IPS-15b (cell line): ENCODE data around the gene RHOT2.

ENCODE experiments used
- H3K27me3 ChIP-seq: one replicate; pipeline ENCODE4 v1.6.1; 2013; ENCODE audit warnings: low read length; ENCODE audit not compliant: control insufficient read depth, insufficient read depth
- H3K36me3 ChIP-seq: one replicate; pipeline ENCODE4 v1.6.1; 2013; ENCODE audit warnings: low read length; ENCODE audit not compliant: control insufficient read depth, insufficient read depth
- H3K4me1 ChIP-seq: one replicate; pipeline ENCODE4 v1.6.1; 2013; ENCODE audit warnings: mild to moderate bottlenecking, low read length; ENCODE audit not compliant: control insufficient read depth, insufficient read depth
- H3K4me3 ChIP-seq: one replicate; pipeline ENCODE4 v1.5.1; 2013; ENCODE audit warnings: low read depth, low read length
- H3K9ac ChIP-seq: one replicate; pipeline ENCODE4 v1.6.1; 2013; ENCODE audit warnings: low read depth, mild to moderate bottlenecking, low read length
- H3K9me3 ChIP-seq: one replicate; pipeline ENCODE4 v1.6.1; 2013; ENCODE audit warnings: mild to moderate bottlenecking, low read length; ENCODE audit not compliant: control insufficient read depth, insufficient read depth

Gene RHOT2

DNA sequence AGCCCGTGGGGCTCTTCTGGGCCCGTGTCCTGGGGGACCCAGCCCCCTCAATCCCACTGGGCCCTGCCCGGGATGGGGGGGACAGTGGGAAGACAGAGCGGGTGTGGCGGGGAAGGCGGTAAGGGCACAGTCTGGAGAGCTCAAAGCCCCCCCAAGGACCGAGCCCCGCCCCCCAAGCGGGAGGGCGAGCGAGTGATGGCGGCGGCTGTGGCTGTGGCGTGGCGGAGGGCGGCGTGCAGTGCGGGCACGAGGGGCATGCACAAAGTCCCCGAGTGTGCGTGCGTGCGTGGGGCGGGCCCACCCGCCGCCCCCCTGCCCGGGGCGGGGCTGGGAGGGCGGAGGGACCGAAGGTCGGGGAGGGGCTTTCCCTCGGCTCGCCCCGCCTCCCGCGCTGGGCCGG is 25.8 kb downstream of the RHOT2 start:
- Histone ChIP-seq H3K27me3 (peaks cover 43% of the 10 kb centered on the region), H3K4me1 (no peaks in the 10 kb centered on the region), H3K4me3 (peak overlapping the region; percentile 71), H3K9ac (no peak overlapping the region), H3K9me3 (no peaks in the 10 kb centered on the region), H3K36me3 (no peaks in the 10 kb centered on the region)

DNA sequence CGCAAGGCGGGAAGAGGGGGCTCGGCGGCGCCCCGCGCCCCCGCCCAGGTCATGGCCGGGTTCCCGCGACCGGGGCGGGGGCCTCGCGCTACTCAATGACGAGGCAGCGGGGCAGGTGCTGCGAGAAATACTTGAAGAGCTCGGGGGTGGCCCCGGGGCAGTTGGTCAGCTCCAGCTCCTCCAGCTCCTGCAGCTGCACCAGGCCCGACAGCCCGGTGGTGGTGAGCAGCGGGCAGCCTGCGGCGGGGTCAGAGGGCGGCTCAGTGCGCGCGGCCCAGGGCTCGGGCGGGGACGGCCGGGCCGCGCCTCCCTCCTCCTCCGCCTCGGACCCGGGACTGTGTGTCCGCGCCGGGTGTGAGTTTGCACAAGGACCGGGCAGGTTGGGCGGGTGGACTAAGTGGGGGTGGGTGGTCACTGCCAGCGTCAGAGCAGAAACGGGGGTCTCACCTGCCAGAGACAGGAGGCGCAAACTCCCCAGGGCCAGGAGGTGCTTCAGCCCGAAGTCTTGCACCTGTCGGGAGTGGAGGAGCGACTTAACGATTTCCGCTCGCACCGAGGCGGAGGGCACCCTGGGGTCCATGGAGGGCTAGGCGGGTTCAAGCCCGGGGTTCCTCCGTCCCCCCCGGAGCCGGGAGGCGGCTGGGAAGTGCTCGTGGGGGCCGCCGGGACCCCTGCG is 26.4 kb downstream of the RHOT2 start:
- peak overlapping the region; percentile 71 for H3K4me3 ChIP-seq
- no peaks in the 10 kb centered on the region for H3K36me3 ChIP-seq
- no peak overlapping the region for H3K9ac ChIP-seq
- H3K9me3 ChIP-seq, result no peaks in the 10 kb centered on the region
- no peaks in the 10 kb centered on the region for H3K4me1 ChIP-seq
- H3K27me3 ChIP-seq, result peaks cover 49% of the 10 kb centered on the region

GRCh38 chr16:694863-695354 is 27.0 kb downstream of the RHOT2 start:
- no peak overlapping the region for H3K9ac ChIP-seq
- H3K36me3 ChIP-seq, result no peaks in the 10 kb centered on the region
- H3K4me3 ChIP-seq, result peak overlapping the region; percentile 71
- H3K4me1 ChIP-seq, result no peaks in the 10 kb centered on the region
- peaks cover 51% of the 10 kb centered on the region for H3K27me3 ChIP-seq
- no peaks in the 10 kb centered on the region for H3K9me3 ChIP-seq

- Histone ChIP-seq H3K4me3 (peak overlapping the region; percentile 83), H3K36me3 (no peaks in the 10 kb centered on the region), H3K27me3 (peaks cover 55% of the 10 kb centered on the region), H3K9me3 (no peaks in the 10 kb centered on the region), H3K9ac (peak overlapping the region; percentile 67), H3K4me1 (no peaks in the 10 kb centered on the region)
These were observed 27.6 kb downstream of the RHOT2 start for GRCh38 chr16:695355-696089.

GRCh38 chr16:698911-699671 is 31.2 kb downstream of the RHOT2 start:
- Histone ChIP-seq H3K9ac (no peak overlapping the region), H3K9me3 (no peaks in the 10 kb centered on the region), H3K27me3 (peaks cover 68% of the 10 kb centered on the region)

DNA sequence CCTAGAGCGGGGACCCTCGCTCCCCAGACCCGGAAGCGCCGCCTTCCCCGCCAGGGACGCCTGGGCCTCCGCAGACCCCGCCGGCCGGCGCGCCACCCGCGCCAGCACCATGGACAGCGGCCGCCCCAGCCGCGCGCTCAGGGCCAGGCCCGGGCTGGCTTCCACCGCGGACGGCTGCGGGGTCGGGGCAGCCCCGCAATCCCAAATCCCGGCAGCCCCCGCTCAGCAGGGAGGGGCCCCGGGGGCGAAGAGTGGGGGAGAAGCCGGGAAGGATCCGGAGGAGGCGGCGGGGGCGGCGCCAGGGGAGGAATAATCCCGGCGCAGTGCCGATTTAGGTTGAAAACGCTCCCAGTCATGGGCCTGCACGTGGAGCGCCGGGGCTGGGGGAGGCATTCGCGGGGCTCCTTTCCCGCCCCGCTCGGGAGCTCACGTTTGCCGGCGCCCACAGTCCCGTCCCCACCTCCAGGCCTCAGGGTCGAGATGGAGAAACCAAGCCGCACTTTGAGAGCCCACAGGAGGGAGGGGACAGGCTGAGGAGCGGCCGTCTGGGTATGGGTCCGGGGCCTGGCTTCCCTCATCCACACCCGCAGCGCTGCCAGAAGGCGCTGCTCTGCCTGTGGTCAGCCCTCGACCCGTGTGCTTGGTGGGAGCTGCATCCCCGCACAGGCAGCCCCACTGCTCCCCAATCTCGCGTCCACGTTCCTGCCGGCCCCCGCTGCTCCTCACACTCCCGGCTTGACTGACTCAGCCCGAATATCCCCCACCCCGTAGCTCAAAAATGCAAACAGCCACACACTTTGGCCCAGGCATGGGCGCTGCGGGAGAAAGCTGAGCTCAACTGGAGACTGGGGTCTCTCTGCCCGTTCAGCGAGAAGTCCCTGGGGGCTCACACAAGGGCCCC is 33.0 kb downstream of the RHOT2 start:
- Histone ChIP-seq H3K27me3 (peaks cover 63% of the 10 kb centered on the region), H3K4me3 (peak overlapping the region; percentile 13), H3K9ac (no peak overlapping the region), H3K36me3 (no peaks in the 10 kb centered on the region), H3K9me3 (no peaks in the 10 kb centered on the region), H3K4me1 (no peaks in the 10 kb centered on the region)

More at GRCh38 chr16:698911-699671, 31.2 kb downstream of the RHOT2 start:
- H3K4me3 ChIP-seq, result no peak overlapping the region
- no peaks in the 10 kb centered on the region for H3K36me3 ChIP-seq
- no peaks in the 10 kb centered on the region for H3K4me1 ChIP-seq

DNA sequence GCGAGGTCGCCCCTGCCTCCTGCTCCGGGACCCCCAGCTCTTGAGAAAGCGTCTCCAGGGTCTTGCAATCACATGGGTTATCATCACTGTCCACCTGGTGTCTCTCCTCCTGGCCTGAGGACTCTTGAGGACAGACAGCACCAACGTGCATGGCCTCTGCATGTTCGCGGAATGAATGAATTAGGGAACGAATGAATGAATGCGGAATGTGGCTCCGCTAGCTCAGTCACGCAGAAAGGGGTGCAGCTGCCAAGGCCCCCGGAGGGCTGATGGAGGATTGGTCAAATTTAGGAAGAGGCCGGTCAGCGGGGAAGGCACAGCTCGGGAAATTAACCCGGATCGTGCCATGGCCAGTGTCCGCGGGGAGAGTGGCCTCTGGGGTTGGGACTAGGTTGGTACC is 34.4 kb downstream of the RHOT2 start:
- Histone ChIP-seq H3K4me3 (no peak overlapping the region), H3K4me1 (no peaks in the 10 kb centered on the region), H3K27me3 (peaks cover 69% of the 10 kb centered on the region), H3K9me3 (no peaks in the 10 kb centered on the region), H3K36me3 (no peaks in the 10 kb centered on the region), H3K9ac (no peak overlapping the region)

GRCh38 chr16:703406-703805 is 35.5 kb downstream of the RHOT2 start:
- Histone ChIP-seq H3K9ac (no peak overlapping the region), H3K9me3 (no peaks in the 10 kb centered on the region), H3K36me3 (no peaks in the 10 kb centered on the region), H3K4me3 (no peak overlapping the region), H3K4me1 (no peaks in the 10 kb centered on the region), H3K27me3 (peaks cover 77% of the 10 kb centered on the region)

DNA sequence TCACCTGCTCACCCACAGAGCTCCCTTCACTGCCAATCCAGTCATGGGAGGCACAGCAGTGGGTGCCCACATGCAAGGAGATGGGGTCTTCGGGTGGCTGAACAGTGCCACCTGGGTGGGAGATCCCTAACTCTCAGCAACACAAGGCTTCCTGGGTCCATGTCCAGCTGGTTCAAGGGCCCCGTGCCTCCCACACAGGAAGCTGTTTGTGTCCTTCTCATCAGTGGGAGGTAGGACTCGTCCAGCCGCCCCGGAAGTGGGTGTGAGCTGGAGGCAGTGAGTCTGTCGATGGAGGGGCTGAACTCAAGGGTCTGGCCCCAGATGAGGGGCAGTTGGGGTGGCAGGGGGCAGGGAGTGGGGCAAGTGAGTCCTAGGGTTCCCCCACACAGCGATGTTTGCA is 36.1 kb downstream of the RHOT2 start:
- no peak overlapping the region for H3K9ac ChIP-seq
- H3K27me3 ChIP-seq, result peaks cover 79% of the 10 kb centered on the region
- no peaks in the 10 kb centered on the region for H3K4me1 ChIP-seq
- no peaks in the 10 kb centered on the region for H3K36me3 ChIP-seq
- H3K9me3 ChIP-seq, result no peaks in the 10 kb centered on the region
- H3K4me3 ChIP-seq, result peak overlapping the region; percentile 26

- Histone ChIP-seq H3K4me3 (peak overlapping the region; percentile 26), H3K9me3 (no peaks in the 10 kb centered on the region), H3K36me3 (no peaks in the 10 kb centered on the region), H3K4me1 (no peaks in the 10 kb centered on the region), H3K27me3 (peaks cover 76% of the 10 kb centered on the region), H3K9ac (no peak overlapping the region)
These were observed 36.8 kb downstream of the RHOT2 start for GRCh38 chr16:704552-705380.
